Nucleus accumbens (tissue), 56 donors: ENCODE measurements around the gene ALDH2.
A peak's percentile ranks its signal among the peaks of the same experiment; 100 is the strongest.
"Not testable (repeated sequence)": the region's sequence is repeated elsewhere in the genome, so short reads cannot be mapped to it uniquely, and the experiment has no call there.

ENCODE experiments used
- DNase-seq, 56 donors: peaks; one replicate each; lab custom pipeline; 2025; lab: John Stamatoyannopoulos, UW

The ALDH2 gene

GRCh38 chr12:111757361-111758119 is 9.2 kb upstream of the ALDH2 start:
- DNase-seq = peak in 34 of 56 donors; percentile 5 to 63 (median 25)

GRCh38 chr12:111758120-111758561 is 8.6 kb upstream of the ALDH2 start:
- DNase-seq = peak in 4 of 56 donors; percentile 16 to 45 (median 32)

- no peak for DNase-seq
These were observed 7.5 kb upstream of the ALDH2 start for GRCh38 chr12:111759271-111759670.

- no peak for DNase-seq
These were observed 6.7 kb upstream of the ALDH2 start for GRCh38 chr12:111759991-111760390.

- DNase-seq = no peak
These were observed 5.6 kb upstream of the ALDH2 start for GRCh38 chr12:111761099-111761498.

DNA sequence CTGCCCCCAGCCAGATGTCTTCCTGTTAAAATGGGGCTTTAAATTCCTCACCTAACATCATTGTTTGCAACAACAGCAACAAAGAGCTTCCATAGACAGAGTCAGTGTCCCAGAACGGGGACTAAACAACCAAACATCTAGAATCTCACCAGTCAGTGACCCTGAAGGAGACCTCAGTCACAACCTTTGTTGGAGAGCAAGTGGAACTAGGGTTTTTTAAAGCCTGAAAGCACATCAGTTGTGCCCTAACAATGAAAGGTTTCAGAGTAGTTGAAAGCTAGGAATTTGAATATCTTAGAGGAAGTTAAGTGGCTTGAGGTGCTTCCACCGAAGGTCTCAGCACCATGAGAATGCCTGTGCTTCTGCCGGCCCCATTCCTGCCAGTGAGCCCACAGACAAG is 5.0 kb upstream of the ALDH2 start:
- no peak for DNase-seq

DNA sequence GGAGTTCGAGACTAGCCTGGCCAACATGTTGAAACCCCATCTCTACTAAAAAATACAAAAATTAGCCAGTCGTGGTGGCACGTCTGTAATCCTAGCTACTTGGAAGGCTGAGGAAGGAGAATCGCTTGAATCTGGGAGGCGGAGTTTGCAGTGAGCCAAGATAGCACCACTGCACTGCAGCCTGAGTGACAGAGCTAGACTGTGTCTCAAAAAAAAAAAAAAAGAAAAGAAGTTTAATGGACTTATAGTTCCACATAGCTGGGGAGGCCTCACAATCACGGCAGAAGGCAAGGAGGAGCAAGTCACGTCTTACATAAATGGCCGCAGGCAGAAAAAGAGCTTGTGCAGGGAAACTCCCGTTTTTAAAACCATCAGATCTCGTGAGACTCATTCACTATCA is 3.2 kb upstream of the ALDH2 start:
- not testable (repeated sequence) for DNase-seq

DNA sequence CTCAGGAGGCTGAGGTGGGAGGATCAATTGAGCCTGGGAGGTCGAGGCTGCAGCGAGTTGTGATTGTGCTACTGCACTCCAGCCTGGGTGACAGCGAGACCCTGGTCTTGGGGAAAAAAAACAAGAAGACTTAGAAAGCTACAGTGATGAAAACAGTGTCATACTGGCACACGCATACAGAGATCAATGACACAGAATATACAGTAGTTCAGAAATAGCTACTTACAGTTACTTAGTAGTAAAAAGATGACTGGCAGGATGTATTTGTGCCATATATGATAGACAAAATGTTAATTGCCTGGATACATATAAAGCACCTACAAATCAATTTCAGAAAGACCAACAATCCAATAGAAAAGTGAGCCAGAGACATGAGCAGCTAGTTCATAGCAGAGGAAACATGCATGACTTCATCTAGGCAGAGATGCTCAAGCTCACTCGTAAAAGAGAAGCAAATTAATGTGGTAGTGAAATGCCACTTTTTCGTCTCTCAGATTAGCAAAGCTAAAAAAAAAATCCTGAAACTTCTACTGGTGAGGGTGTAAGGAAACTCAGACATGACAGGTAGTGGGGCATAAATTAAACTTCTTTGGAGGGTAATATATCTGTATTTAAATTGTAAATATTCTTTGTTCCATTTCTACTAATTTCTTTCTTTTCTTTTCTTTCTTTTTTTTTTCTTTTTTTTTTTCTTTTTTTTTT is 2.5 kb upstream of the ALDH2 start:
- no peak for DNase-seq

GRCh38 chr12:111767362-111768158 is 827 bp downstream of the ALDH2 start:
- DNase-seq = peak in 10 of 56 donors; percentile 9 to 53 (median 32)

- DNase-seq = no peak
These were observed 1.6 kb downstream of the ALDH2 start for GRCh38 chr12:111768159-111768895.

DNA sequence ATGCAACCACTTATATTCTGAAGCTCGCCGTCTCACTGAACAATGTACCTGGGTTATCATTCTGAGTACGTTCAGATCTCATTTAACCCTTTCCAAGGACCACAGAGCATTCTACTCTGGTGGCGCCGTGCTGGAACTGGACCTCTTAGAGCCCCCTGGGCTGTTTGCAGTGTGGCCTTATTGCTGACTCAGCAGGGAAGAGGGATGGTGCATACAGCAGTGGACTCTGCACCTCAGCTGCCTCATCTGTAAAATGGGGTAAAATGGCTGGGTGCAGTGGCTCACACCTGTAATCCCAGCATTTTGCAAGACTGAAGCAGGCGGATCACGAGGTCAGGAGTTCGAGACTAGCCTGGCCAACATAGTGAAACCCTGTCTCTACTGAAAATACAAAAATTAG is 2.9 kb downstream of the ALDH2 start:
- DNase-seq = no peak

DNA sequence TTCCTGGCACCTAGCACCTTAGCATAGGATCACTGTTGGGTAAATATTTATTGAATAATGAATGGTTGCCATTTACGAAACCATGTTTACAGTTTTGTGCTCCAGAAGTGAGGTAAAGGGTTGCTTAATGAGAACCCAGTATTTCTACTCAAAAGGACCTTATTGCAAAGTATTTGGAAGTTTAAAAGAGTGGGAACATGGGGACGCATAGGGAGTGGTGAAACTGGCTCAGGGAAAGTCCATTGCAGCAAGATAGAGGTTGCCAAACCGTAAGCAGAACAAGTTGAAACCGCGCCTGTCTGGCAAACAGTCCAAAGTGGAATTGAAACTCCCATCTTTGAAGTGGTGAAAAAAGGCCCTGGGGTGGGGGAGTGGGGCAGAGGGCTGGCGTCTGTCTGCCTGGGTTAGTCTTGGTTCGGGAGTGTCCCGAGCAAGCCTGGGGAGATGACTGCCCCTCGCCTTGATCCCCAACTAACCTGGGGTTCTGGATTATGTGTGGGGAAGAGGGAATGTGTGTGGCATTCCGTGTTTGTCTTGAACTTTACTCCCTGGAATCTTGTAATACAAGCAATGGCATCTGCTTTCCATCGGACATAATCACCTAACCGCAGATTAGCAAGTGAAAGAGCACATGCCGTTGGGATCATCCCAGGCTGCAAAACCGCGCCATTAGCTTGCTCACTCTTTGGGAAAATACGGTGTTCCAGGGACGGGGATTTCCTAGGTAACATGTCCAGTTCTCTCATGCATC is 7.2 kb downstream of the ALDH2 start:
- peak in 28 of 56 donors; percentile 3 to 62 (median 21) for DNase-seq

GRCh38 chr12:111775205-111776193 is 8.8 kb downstream of the ALDH2 start:
- DNase-seq = peak in 43 of 56 donors; percentile 15 to 78 (median 45)

GRCh38 chr12:111776836-111777344 is 10.2 kb downstream of the ALDH2 start:
- DNase-seq = no peak

GRCh38 chr12:111777345-111778045 is 10.8 kb downstream of the ALDH2 start:
- peak in 8 of 56 donors; percentile 6 to 31 (median 12) for DNase-seq

- no peak for DNase-seq
These were observed 13.4 kb downstream of the ALDH2 start for GRCh38 chr12:111780166-111780565.

- no peak for DNase-seq
These were observed 13.9 kb downstream of the ALDH2 start for GRCh38 chr12:111780615-111781014.
